ENCODE measurements around the gene DAPK2.
"Not testable (repeated sequence)": the region's sequence is repeated elsewhere in the genome, so short reads cannot be mapped to it uniquely, and the experiment has no call there.

The DAPK2 gene

GRCh38 chr15:63915209-63915872 lies 130.9 kb downstream of the DAPK2 start:
- DNase-seq (ENCODE audit: low spot score) = no peak

GRCh38 chr15:63913786-63914315 lies 132.4 kb downstream of the DAPK2 start:
- no peak for DNase-seq (ENCODE audit: low spot score)

GRCh38 chr15:63913336-63913735 lies 132.9 kb downstream of the DAPK2 start:
- DNase-seq (ENCODE audit: low spot score) = no peak

- no peak for DNase-seq (ENCODE audit: low spot score)
These were observed 134.1 kb downstream of the DAPK2 start for GRCh38 chr15:63912061-63912615.

GRCh38 chr15:63911160-63911559 lies 135.1 kb downstream of the DAPK2 start:
- no peak for DNase-seq (ENCODE audit: low spot score)

GRCh38 chr15:63909819-63910437 lies 136.4 kb downstream of the DAPK2 start:
- DNase-seq (ENCODE audit: low spot score) = no peak

- DNase-seq (ENCODE audit: low spot score) = no peak
These were observed 137.3 kb downstream of the DAPK2 start for GRCh38 chr15:63908991-63909390.

- no peak for DNase-seq (ENCODE audit: low spot score)
These were observed 138.0 kb downstream of the DAPK2 start for GRCh38 chr15:63908281-63908680.

GRCh38 chr15:63907521-63907920 lies 138.8 kb downstream of the DAPK2 start:
- DNase-seq (ENCODE audit: low spot score) = no peak

- no peak for DNase-seq (ENCODE audit: low spot score)
These were observed 140.1 kb downstream of the DAPK2 start for GRCh38 chr15:63906266-63906584.

- DNase-seq (ENCODE audit: low spot score) = peak; percentile 48
These were observed 140.6 kb downstream of the DAPK2 start for GRCh38 chr15:63905558-63906265.

- no peak for DNase-seq (ENCODE audit: low spot score)
These were observed 141.2 kb downstream of the DAPK2 start for GRCh38 chr15:63905131-63905530.

GRCh38 chr15:63904042-63904441 lies 142.2 kb downstream of the DAPK2 start:
- DNase-seq (ENCODE audit: low spot score) = no peak

- DNase-seq (ENCODE audit: low spot score) = no peak
These were observed 143.6 kb downstream of the DAPK2 start for GRCh38 chr15:63902671-63903035.

GRCh38 chr15:63901912-63902670 lies 144.2 kb downstream of the DAPK2 start:
- DNase-seq (ENCODE audit: low spot score) = no peak

- no peak for DNase-seq (ENCODE audit: low spot score)
These were observed 146.0 kb downstream of the DAPK2 start for GRCh38 chr15:63900306-63900705.

- DNase-seq (ENCODE audit: low spot score) = not testable (repeated sequence)
These were observed 146.7 kb downstream of the DAPK2 start for GRCh38 chr15:63899606-63900005.

GRCh38 chr15:63899193-63899592 lies 147.1 kb downstream of the DAPK2 start:
- DNase-seq (ENCODE audit: low spot score) = no peak

GRCh38 chr15:63896336-63897115 lies 149.8 kb downstream of the DAPK2 start:
- peak; percentile 13 for DNase-seq (ENCODE audit: low spot score)

GRCh38 chr15:63895787-63896218 lies 150.5 kb downstream of the DAPK2 start:
- no peak for DNase-seq (ENCODE audit: low spot score)

GRCh38 chr15:63895194-63895593 lies 151.1 kb downstream of the DAPK2 start:
- DNase-seq (ENCODE audit: low spot score) = no peak

GRCh38 chr15:63894662-63894949 lies 151.7 kb downstream of the DAPK2 start:
- DNase-seq (ENCODE audit: low spot score) = no peak
